GM15510 (cell line): Measurements from ENCODE around the gene VTI1A.

ENCODE experiments used
- POLR2A ChIP-seq: IDR thresholded peaks from 3 replicates; pipeline ENCODE4 v1.6.1; 2011; ENCODE audit warnings: borderline replicate concordance; ENCODE audit not compliant: insufficient read length; ENCODE audit errors: extremely low read depth

VTI1A gene

GRCh38 chr10:112546474-112546873, 99.5 kb downstream of the VTI1A start:
- TF ChIP-seq POLR2A, result no peak

DNA sequence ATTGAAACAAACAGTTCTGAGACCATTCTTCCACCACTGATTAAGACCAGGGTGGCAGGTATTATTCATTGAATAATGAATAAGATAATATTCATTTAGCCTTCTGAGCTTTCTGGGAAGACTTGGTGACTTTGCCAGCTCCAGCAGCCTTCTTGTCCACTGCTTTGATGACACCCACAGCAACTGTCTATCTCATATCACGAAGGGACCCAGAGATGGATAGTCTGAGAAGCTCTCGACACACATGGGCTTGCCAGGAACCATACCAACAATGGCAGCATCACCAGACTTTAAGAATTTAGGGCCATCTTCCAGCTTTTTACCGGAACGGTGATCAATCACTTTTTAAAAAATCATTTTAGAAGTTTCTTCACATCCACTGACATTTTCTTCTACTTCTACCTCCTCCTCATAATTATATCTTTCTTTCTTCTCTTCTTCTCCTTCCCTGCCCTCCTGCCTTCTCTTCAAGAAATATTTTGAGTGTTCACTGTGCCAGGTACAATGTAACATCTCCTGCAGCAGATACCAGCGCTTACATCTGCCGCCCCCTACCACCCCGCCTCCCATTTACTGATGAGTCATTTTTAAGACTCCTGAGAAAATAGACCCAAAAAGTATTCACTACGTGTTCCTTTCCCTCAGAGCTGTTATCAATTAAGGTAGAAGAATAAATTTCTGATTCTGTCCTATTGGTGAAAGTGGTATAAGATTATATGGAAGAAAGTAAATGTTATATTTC, 101.7 kb downstream of the VTI1A start:
- no peak for TF ChIP-seq POLR2A

DNA sequence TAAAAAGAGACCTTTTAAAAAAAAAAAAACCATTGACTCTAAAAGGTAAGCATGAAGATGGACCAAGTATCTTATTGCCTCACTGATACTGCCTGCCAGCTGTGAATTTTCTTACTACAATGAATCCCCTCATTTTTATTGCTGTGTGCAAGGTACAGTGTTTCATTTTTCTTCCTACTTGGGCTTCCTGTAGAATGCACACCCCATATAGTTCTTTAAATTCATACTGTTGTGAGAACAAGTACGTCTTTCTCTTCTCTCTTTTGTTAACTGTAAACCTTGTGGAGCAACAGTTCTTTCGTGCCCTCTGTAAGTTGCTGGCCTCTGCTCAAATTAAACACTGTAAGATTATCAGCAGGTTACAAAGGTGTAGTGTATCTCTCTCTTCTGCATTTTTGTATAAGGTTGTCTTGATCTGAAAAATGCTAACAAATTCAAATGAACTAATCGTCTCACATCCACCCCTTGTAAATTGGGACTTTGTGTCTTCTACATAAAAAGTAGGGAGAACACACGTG, 105.6 kb downstream of the VTI1A start:
- no peak for TF ChIP-seq POLR2A

DNA sequence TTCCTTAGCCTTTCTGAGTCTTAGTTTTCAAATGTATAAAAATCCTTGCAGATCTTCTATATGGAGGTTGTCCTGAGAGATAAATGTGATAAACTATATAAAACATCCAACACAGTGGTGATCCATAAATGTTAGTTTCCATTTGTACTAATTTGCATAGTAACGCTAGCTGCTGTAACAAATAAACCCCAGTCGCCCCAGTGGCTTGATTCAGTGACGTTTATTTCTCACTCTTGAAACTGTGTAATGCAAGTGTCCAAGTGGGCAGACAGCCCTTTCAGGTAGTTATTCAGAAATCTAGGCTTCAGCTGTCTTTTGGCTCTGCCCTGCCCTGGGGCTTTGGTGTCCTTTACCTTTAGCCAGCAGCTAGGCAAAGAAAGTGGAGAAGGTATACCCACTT, 106.3 kb downstream of the VTI1A start:
- TF ChIP-seq POLR2A, result no peak

GRCh38 chr10:112554263-112554662, 107.2 kb downstream of the VTI1A start:
- no peak for TF ChIP-seq POLR2A

- no peak for TF ChIP-seq POLR2A
These were observed 110.2 kb downstream of the VTI1A start for GRCh38 chr10:112557197-112557596.

GRCh38 chr10:112558476-112559142, 111.6 kb downstream of the VTI1A start:
- TF ChIP-seq POLR2A, result no peak

GRCh38 chr10:112559349-112559748, 112.3 kb downstream of the VTI1A start:
- no peak for TF ChIP-seq POLR2A

- TF ChIP-seq POLR2A, result no peak
These were observed 115.1 kb downstream of the VTI1A start for GRCh38 chr10:112562122-112562521.

- no peak for TF ChIP-seq POLR2A
These were observed 116.0 kb downstream of the VTI1A start for GRCh38 chr10:112562809-112563663.

GRCh38 chr10:112564337-112564736, 117.3 kb downstream of the VTI1A start:
- TF ChIP-seq POLR2A, result no peak

DNA sequence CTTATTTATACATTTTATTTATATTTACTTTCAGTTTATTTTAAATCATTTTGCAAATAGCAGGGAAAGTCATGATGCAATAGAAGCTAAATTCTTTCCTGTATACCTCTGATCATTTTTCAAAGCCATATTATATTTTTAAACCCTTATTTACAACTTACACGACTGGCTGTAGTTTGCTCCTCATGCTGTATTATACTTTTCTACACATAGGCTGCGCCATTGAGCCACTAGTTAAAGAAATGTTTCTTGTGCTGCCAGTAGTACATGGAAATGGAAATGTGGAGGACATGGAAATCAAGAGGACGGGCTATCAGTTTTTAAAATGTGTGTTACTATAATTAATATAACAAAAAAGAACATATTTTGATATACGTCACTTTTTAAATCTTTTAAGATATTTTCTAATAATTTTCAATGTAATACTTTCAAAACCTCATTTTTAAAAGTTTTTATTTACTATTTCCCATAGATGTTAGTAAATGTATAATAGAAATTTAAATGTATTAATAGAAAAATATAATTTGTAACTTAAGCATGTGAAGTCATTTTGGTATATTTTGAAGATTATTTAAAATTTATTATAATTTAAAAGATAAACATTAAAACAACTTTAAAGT, 118.5 kb downstream of the VTI1A start:
- TF ChIP-seq POLR2A, result no peak

GRCh38 chr10:112570585-112570984, 123.6 kb downstream of the VTI1A start:
- no peak for TF ChIP-seq POLR2A

GRCh38 chr10:112579578-112579977, 132.6 kb downstream of the VTI1A start:
- no peak for TF ChIP-seq POLR2A

GRCh38 chr10:112580267-112580666, 133.3 kb downstream of the VTI1A start:
- TF ChIP-seq POLR2A, result no peak
